ENCODE data around the gene KYAT1.

KYAT1 gene

DNA sequence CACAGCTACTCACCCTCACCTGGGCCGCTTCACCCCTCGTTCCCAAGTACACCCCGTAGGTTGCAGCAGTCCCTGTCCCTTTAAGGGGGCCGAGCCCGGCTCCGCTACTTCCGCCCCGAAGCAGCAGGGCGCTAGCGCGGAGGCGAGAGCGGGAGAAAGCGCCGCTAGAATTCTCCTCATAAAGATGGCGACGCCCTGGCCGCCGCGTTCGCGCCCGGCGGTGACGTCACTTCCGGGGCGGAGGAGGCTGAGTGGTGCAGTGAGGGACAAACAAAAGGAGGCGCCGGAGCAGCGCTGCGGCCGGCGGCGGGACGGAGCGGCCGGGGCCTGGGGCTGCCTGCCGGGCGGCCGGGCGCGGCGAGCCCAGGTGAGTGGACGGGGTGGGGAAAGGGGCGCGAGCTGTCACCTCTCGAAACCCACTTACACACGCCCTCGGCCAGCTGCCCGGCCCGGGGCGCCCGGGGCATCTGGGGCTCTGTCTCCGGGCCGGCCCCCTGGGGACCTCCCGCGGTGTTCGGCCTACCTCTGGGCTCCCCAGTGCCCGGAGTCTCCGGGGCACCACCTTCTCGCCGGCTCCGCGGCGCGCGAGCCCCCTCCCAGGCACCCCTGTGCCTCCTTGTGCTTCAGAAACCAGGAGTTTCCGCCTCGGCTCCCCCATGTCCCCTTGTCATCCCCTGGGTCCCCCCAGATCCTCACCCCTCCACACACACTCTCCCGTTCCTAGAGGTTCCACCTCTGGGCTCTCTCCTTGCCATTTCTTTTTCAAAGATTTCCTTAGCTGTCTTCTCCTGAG is at the start of gene KYAT1, which contains the start of gene LRRC8A:
Gene KYAT1 (minus strand): TSS at position 67 of the 793 bp plus-strand sequence. CDS start 36,545 bp downstream, outside the sequence.
Gene LRRC8A (plus strand): TSS at position 250 of the 793 bp plus-strand sequence. CDS start 25,032 bp downstream, outside the sequence.
- no peaks in the 10 kb centered on the region for H3K9me3 ChIP-seq (ENCODE audit: severe bottlenecking)
- TF ChIP-seq, protein P1, sequence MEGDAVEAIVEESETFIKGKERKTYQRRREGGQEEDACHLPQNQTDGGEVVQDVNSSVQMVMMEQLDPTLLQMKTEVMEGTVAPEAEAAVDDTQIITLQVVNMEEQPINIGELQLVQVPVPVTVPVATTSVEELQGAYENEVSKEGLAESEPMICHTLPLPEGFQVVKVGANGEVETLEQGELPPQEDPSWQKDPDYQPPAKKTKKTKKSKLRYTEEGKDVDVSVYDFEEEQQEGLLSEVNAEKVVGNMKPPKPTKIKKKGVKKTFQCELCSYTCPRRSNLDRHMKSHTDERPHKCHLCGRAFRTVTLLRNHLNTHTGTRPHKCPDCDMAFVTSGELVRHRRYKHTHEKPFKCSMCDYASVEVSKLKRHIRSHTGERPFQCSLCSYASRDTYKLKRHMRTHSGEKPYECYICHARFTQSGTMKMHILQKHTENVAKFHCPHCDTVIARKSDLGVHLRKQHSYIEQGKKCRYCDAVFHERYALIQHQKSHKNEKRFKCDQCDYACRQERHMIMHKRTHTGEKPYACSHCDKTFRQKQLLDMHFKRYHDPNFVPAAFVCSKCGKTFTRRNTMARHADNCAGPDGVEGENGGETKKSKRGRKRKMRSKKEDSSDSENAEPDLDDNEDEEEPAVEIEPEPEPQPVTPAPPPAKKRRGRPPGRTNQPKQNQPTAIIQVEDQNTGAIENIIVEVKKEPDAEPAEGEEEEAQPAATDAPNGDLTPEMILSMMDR (IDR thresholded peaks at IDR 0.05; ENCODE audit: low read depth, low read length), result no peak
- peak within 1 kb of the TSS; percentile 86 for H3K4me3 ChIP-seq (ENCODE audit: low read depth, low read length)
- DNase-seq, result peak; percentile 99
- no peaks in the 10 kb centered on the region for H3K27me3 ChIP-seq (ENCODE audit: insufficient read depth, low read depth, severe bottlenecking)
- H3K27ac ChIP-seq, result peak within 1 kb of the TSS; percentile 90
- H3K36me3 ChIP-seq, result peaks cover 31% of the 10 kb centered on the region

DNA sequence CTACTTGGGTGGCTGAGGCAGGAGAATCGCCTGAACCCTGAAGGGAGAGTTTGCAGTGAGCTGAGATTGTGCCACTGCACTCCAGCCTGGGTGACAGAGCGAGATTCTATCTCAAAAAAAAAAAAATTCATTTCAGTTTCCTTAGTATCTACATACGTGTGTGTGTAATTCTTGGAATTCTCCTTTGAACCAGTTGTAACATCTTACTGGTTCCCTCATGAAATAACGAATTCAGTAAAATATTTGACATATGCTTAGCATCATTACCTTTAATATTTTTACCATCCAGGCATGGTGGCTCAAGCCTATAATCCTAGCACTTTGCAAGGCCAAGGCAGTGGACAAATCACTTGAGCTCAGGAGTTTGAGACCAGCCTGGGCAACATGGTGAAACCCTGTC is 47.8 kb upstream of the KYAT1 start:
- Histone ChIP-seq H3K27me3 (ENCODE audit: insufficient read depth, low read depth, severe bottlenecking) (no peaks in the 10 kb centered on the region), H3K9me3 (ENCODE audit: severe bottlenecking) (no peaks in the 10 kb centered on the region), H3K36me3 (peaks cover 4% of the 10 kb centered on the region; the same call in 1 of the 2 replicates), H3K27ac (no peak overlapping the region), H3K4me3 (ENCODE audit: low read depth, low read length) (no peak overlapping the region)
- DNase-seq, result no peak
- TF ChIP-seq, protein P1 (IDR thresholded peaks at IDR 0.05; ENCODE audit: low read depth, low read length), result no peak

DNA sequence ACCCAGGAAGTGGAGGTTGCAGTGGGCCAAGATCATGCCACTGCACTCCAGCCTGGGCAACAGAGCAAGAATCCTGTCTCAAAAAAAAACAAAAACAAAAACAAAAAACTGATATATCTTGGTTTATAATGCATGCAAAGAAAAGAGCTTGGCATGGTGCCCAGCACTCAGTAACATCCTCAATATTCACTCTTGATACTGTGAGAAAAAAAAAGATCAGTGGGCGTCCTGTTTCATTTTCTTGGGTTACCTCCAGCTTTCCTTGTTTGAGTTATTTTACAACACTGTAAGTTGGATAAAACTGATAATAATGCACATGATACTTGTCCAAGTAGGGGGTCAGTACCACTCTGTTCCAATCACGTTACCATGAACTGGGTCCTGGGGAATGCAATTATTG is 46.9 kb upstream of the KYAT1 start:
- peaks cover 4% of the 10 kb centered on the region; the same call in 1 of the 2 replicates for H3K36me3 ChIP-seq
- no peak overlapping the region; the same call in 1 of the 2 replicates for H3K27ac ChIP-seq
- no peaks in the 10 kb centered on the region for H3K27me3 ChIP-seq (ENCODE audit: insufficient read depth, low read depth, severe bottlenecking)
- DNase-seq, result no peak
- H3K4me3 ChIP-seq (ENCODE audit: low read depth, low read length), result no peak overlapping the region
- no peaks in the 10 kb centered on the region for H3K9me3 ChIP-seq (ENCODE audit: severe bottlenecking)
- TF ChIP-seq, protein P1 (IDR thresholded peaks at IDR 0.05; ENCODE audit: low read depth, low read length), result no peak

DNA sequence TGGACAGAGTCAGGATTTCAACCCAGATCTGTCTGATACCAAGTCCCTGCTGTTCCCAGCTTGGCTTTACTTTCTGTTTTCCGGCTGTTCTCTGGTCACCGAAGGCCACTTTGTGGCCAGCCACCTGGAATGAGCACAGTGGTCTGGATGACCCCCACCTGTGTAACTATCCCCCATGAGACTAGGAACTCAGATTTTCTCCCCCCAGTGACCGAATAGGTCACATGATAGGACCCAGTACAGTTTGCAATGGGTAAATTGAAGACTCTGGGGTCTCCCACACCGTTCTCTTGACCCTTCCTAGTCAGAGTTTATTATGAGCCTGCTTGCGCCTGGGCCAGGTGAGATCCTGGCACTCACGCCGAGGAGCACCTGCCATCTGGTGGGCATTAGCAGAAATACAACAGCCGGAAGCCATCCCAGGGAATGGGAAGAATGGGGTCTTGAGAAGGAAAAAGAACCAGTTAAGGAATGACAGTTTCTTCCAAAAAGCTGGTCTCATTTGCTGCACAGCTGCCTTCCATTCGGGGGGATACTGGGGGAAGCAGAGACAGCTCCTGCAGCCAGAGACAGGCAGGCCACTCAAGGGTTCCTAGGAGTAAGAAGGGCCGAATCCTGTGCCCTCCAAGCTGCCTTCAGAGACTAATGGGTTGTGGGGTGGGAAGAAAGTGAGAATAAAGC is 46.1 kb upstream of the KYAT1 start:
- DNase-seq, result peak; percentile 77
- no peak overlapping the region for H3K4me3 ChIP-seq (ENCODE audit: low read depth, low read length)
- peak overlapping the region; percentile 33 for H3K27ac ChIP-seq

DNA sequence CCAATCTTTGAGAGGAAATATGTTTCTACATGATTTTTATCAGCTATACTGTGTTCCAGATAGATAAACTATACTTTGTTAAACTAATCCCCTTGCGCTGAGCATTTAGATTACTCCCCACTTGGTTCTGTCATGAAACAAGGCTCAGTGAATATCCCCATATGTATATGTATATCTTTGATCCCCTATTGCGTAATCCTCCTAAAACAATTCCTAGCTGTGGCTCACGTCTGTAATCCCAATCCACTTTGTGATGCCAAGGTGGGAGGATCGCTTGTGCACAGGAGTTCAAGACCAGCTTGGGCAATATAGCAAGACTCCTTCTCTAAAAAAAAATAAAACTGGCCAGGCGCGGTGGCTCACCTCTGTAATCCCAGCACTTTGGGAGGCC is 41.7 kb upstream of the KYAT1 start:
- TF ChIP-seq, protein P1 (IDR thresholded peaks at IDR 0.05; ENCODE audit: low read depth, low read length), result no peak
- Histone ChIP-seq H3K9me3 (ENCODE audit: severe bottlenecking) (no peaks in the 10 kb centered on the region), H3K27ac (no peak overlapping the region; the same call in none of the 2 replicates), H3K36me3 (peaks cover 4% of the 10 kb centered on the region; the same call in 1 of the 2 replicates), H3K27me3 (ENCODE audit: insufficient read depth, low read depth, severe bottlenecking) (no peaks in the 10 kb centered on the region), H3K4me3 (ENCODE audit: low read depth, low read length) (no peak overlapping the region)
- DNase-seq, result no peak

More for the DNA sequence above, 46.1 kb upstream of the KYAT1 start:
- Histone ChIP-seq H3K36me3 (no peaks in the 10 kb centered on the region), H3K9me3 (ENCODE audit: severe bottlenecking) (no peaks in the 10 kb centered on the region), H3K27me3 (ENCODE audit: insufficient read depth, low read depth, severe bottlenecking) (no peaks in the 10 kb centered on the region)
- TF ChIP-seq, protein P1 (IDR thresholded peaks at IDR 0.05; ENCODE audit: low read depth, low read length), result peak; percentile 85

Measured in WERI-Rb-1 (cell line).